Trophoblast cell (in vitro differentiated cells and primary cell): ENCODE results near the gene TMEM41B.
"Not testable (repeated sequence)": the region's sequence is repeated elsewhere in the genome, so short reads cannot be mapped to it uniquely, and the experiment has no call there.

Experiments
- DNase-seq, 2 donors: peaks; one replicate each; pipeline ENCODE4 v3.0.0-alpha.2; 2016
- H2AFZ ChIP-seq: 2 replicates; pipeline ENCODE4 v1.6.1; 2013; ENCODE audit warnings: low read length, moderate library complexity, mild to moderate bottlenecking; ENCODE audit not compliant: insufficient read depth, poor library complexity
- H2AK5ac ChIP-seq: 2 replicates; pipeline ENCODE4 v1.6.1; 2013; ENCODE audit warnings: mild to moderate bottlenecking, low read length
- H2BK120ac ChIP-seq: 2 replicates; pipeline ENCODE4 v1.6.1; 2013; ENCODE audit warnings: low read length, mild to moderate bottlenecking, moderate library complexity; ENCODE audit not compliant: insufficient read depth, poor library complexity
- H2BK12ac ChIP-seq: 2 replicates; pipeline ENCODE4 v1.6.1; 2013; ENCODE audit warnings: mild to moderate bottlenecking, low read length, moderate library complexity
- H2BK5ac ChIP-seq: 2 replicates; pipeline ENCODE4 v1.6.1; 2013; ENCODE audit warnings: low read length, low read depth, moderate library complexity, mild to moderate bottlenecking; ENCODE audit not compliant: poor library complexity
- H3K14ac ChIP-seq: 2 replicates; pipeline ENCODE4 v1.6.1; 2013; ENCODE audit warnings: mild to moderate bottlenecking, low read length
- H3K18ac ChIP-seq: 2 replicates; pipeline ENCODE4 v1.6.1; 2013; ENCODE audit warnings: mild to moderate bottlenecking, low read length
- H3K23ac ChIP-seq: 2 replicates; pipeline ENCODE4 v1.6.1; 2013; ENCODE audit warnings: low read length
- H3K27ac ChIP-seq: 2 replicates; pipeline ENCODE4 v1.5.1; 2013; ENCODE audit warnings: low read depth, mild to moderate bottlenecking, inconsistent platforms, low read length, moderate library complexity
- H3K27me3 ChIP-seq: 2 replicates; pipeline ENCODE4 v1.6.1; 2013; ENCODE audit warnings: inconsistent platforms, mild to moderate bottlenecking, low read length, moderate library complexity; ENCODE audit not compliant: insufficient read depth
- H3K36me3 ChIP-seq, 2 experiments: 1 replicate in 1 of 2; 2 replicates in 1 of 2; pipeline ENCODE4 v1.6.1; 2013; ENCODE audit warnings: low read length in 2 of 2, mild to moderate bottlenecking in 2 of 2, moderate library complexity in 1 of 2; ENCODE audit not compliant: insufficient read depth in 2 of 2, control insufficient read depth in 1 of 2
- H3K4ac ChIP-seq: 2 replicates; pipeline ENCODE4 v1.6.1; 2013; ENCODE audit warnings: low read depth, mild to moderate bottlenecking, low read length, moderate library complexity
- H3K4me1 ChIP-seq, 2 experiments: 1 replicate in 1 of 2; 2 replicates in 1 of 2; pipeline ENCODE4 v1.6.1; 2013; ENCODE audit warnings: low read length in 2 of 2, mild to moderate bottlenecking in 2 of 2, moderate library complexity in 1 of 2; ENCODE audit not compliant: insufficient read depth in 2 of 2, control insufficient read depth in 1 of 2
- H3K4me2 ChIP-seq: 2 replicates; pipeline ENCODE4 v1.6.1; 2013; ENCODE audit warnings: inconsistent platforms, mild to moderate bottlenecking, low read length, moderate library complexity
- H3K4me3 ChIP-seq: 2 replicates; pipeline ENCODE4 v1.5.1; 2013; ENCODE audit warnings: mild to moderate bottlenecking, low read depth, low read length, inconsistent platforms
- H3K79me1 ChIP-seq: one replicate; pipeline ENCODE4 v1.6.1; 2013; ENCODE audit warnings: low read length
- H3K79me2 ChIP-seq: 2 replicates; pipeline ENCODE4 v1.6.1; 2013; ENCODE audit warnings: low read length, mild to moderate bottlenecking; ENCODE audit not compliant: control insufficient read depth, insufficient read depth, poor library complexity
- H3K9ac ChIP-seq: 2 replicates; pipeline ENCODE4 v1.6.1; 2013; ENCODE audit warnings: mild to moderate bottlenecking, low read length
- H3K9me3 ChIP-seq: 2 replicates; pipeline ENCODE4 v1.6.1; 2013; ENCODE audit warnings: low read depth, mild to moderate bottlenecking, control low read depth, inconsistent platforms, low read length; ENCODE audit not compliant: insufficient read depth
- H4K12ac ChIP-seq: 2 replicates; pipeline ENCODE4 v1.6.1; 2013; ENCODE audit warnings: low read depth, mild to moderate bottlenecking, low read length, moderate library complexity
- H4K8ac ChIP-seq: 2 replicates; pipeline ENCODE4 v1.6.1; 2013; ENCODE audit warnings: low read depth, mild to moderate bottlenecking, low read length, moderate library complexity
- H4K91ac ChIP-seq: one replicate; pipeline ENCODE4 v1.6.1; 2013; ENCODE audit warnings: low read depth, mild to moderate bottlenecking, low read length, moderate library complexity
- WGBS: extraction: QIAGEN DNeasy Blood & Tissue Kit; methylation state at CpG from one replicate; pipeline ENCODE4 v1.1.7; 2013; ENCODE audit warnings: missing lambda C conversion rate; ENCODE audit not compliant: insufficient read length, insufficient coverage; ENCODE audit errors: extremely low coverage; 5-methylcytosine and 5-hydroxymethylcytosine counted together

TMEM41B gene

GRCh38 chr11:9259981-9260837 is 54.2 kb downstream of the TMEM41B start:
- Histone ChIP-seq H3K4me1 (peaks cover 3 to 4% of the 10 kb centered on the region in 2 experiments), H3K23ac (no peak overlapping the region), H4K91ac (no peak overlapping the region), H4K12ac (no peak overlapping the region), H3K14ac (no peak overlapping the region), H3K4ac (peak overlapping the region; percentile 91), H3K4me2 (no peak overlapping the region), H3K27ac (no peak overlapping the region), H3K9me3 (no peaks in the 10 kb centered on the region), H2BK12ac (no peak overlapping the region), H3K79me2 (peaks cover 11% of the 10 kb centered on the region), H2BK120ac (no peak overlapping the region), H3K79me1 (peaks cover 7% of the 10 kb centered on the region), H3K18ac (no peak overlapping the region), H3K4me3 (no peak overlapping the region), H3K27me3 (no peaks in the 10 kb centered on the region), H3K36me3 (peaks cover 2 to 4% of the 10 kb centered on the region in 2 experiments), H2BK5ac (no peak overlapping the region), H4K8ac (no peak overlapping the region), H2AK5ac (no peak overlapping the region), H2AFZ (no peak overlapping the region), H3K9ac (no peak overlapping the region)
- no peak for DNase-seq
- no CpG with 5 or more reads among the region's 4 CpGs for WGBS

GRCh38 chr11:9258279-9258678 is 56.1 kb downstream of the TMEM41B start:
- H4K8ac ChIP-seq, result not testable (repeated sequence)

GRCh38 chr11:9254416-9254815 is 60.0 kb downstream of the TMEM41B start:
- Histone ChIP-seq H3K4me3 (no peak overlapping the region), H3K4me1 (peaks cover 0 to 2% of the 10 kb centered on the region in 2 experiments), H2AFZ (no peak overlapping the region), H3K18ac (no peak overlapping the region), H2BK5ac (no peak overlapping the region), H3K14ac (no peak overlapping the region), H3K4me2 (no peak overlapping the region), H2AK5ac (no peak overlapping the region), H2BK120ac (no peak overlapping the region), H3K27me3 (no peaks in the 10 kb centered on the region), H3K79me2 (peaks cover 8% of the 10 kb centered on the region), H4K12ac (no peak overlapping the region), H4K91ac (no peak overlapping the region), H3K4ac (no peak overlapping the region), H2BK12ac (no peak overlapping the region), H3K36me3 (peaks cover 4% of the 10 kb centered on the region in 2 experiments), H3K23ac (no peak overlapping the region), H3K27ac (no peak overlapping the region), H3K9ac (no peak overlapping the region), H3K9me3 (no peaks in the 10 kb centered on the region), H3K79me1 (no peaks in the 10 kb centered on the region), H4K8ac (no peak overlapping the region)
- no peak for DNase-seq
- no CpG with 5 or more reads among the region's 3 CpGs for WGBS

More at GRCh38 chr11:9258279-9258678, 56.1 kb downstream of the TMEM41B start:
- DNase-seq, H2AFZ ChIP-seq, H3K79me2 ChIP-seq, H3K4me1 ChIP-seq, H3K9me3 ChIP-seq, H3K23ac ChIP-seq, H3K18ac ChIP-seq, H3K9ac ChIP-seq, H3K27me3 ChIP-seq, H2BK120ac ChIP-seq, H3K79me1 ChIP-seq, H2AK5ac ChIP-seq, H3K4me3 ChIP-seq, H3K27ac ChIP-seq, H4K91ac ChIP-seq, H2BK12ac ChIP-seq, H2BK5ac ChIP-seq, H3K14ac ChIP-seq, H4K12ac ChIP-seq, H3K36me3 ChIP-seq, H3K4me2 ChIP-seq: not testable (repeated sequence)
- no CpG with 5 or more reads among the region's 4 CpGs for WGBS
- peak overlapping the region; percentile 96 for H3K4ac ChIP-seq

- H3K4ac ChIP-seq, result peak overlapping the region; percentile 40
- H4K8ac ChIP-seq, result no peak overlapping the region
- no peaks in the 10 kb centered on the region for H3K79me1 ChIP-seq
- no peak overlapping the region for H3K23ac ChIP-seq
- H2BK5ac ChIP-seq, result no peak overlapping the region
- H3K27me3 ChIP-seq, result no peaks in the 10 kb centered on the region
- H2BK120ac ChIP-seq, result no peak overlapping the region
- no peaks in the 10 kb centered on the region for H3K9me3 ChIP-seq
- no peak overlapping the region for H3K27ac ChIP-seq
- H3K36me3 ChIP-seq, result peaks cover 4% of the 10 kb centered on the region in 2 experiments
- H3K9ac ChIP-seq, result no peak overlapping the region
- H2AK5ac ChIP-seq, result no peak overlapping the region
- WGBS, result no CpG with 5 or more reads among the region's 3 CpGs
- H2AFZ ChIP-seq, result no peak overlapping the region
- peaks cover 3 to 4% of the 10 kb centered on the region in 2 experiments for H3K4me1 ChIP-seq
- no peak overlapping the region for H3K18ac ChIP-seq
- no peak overlapping the region for H4K12ac ChIP-seq
- H3K14ac ChIP-seq, result no peak overlapping the region
- no peak for DNase-seq
- H3K4me2 ChIP-seq, result no peak overlapping the region
- H3K79me2 ChIP-seq, result peaks cover 8% of the 10 kb centered on the region
- no peak overlapping the region for H2BK12ac ChIP-seq
- no peak overlapping the region for H4K91ac ChIP-seq
- no peak overlapping the region for H3K4me3 ChIP-seq
These were observed 61.3 kb downstream of the TMEM41B start for GRCh38 chr11:9253086-9253485.
